HG02642 (cell line): ENCODE results near the gene SGPL1.
"Not testable (repeated sequence)": the region's sequence is repeated elsewhere in the genome, so short reads cannot be mapped to it uniquely, and the experiment has no call there.

ENCODE experiments used
- ATAC-seq: cut with Tn5 transposase; IDR thresholded peaks from one replicate; pipeline ENCODE4 v1.9.1; 2021; ENCODE audit warnings: mild to moderate bottlenecking; ENCODE audit not compliant: unreplicated experiment, poor library complexity

SGPL1 gene

GRCh38 chr10:70837660-70838059, 21.9 kb downstream of the SGPL1 start:
- no peak for ATAC-seq

GRCh38 chr10:70838270-70838805, 22.6 kb downstream of the SGPL1 start:
- no peak for ATAC-seq

- no peak for ATAC-seq
Observed at GRCh38 chr10:70840836-70841235, 25.1 kb downstream of the SGPL1 start.

GRCh38 chr10:70843333-70843732, 27.6 kb downstream of the SGPL1 start:
- no peak for ATAC-seq

- no peak for ATAC-seq
Observed at GRCh38 chr10:70843776-70844489, 28.2 kb downstream of the SGPL1 start.

- no peak for ATAC-seq
Observed at GRCh38 chr10:70845256-70845655, 29.5 kb downstream of the SGPL1 start.

- ATAC-seq = no peak
Observed at GRCh38 chr10:70845816-70846215, 30.1 kb downstream of the SGPL1 start.

GRCh38 chr10:70846795-70847194, 31.0 kb downstream of the SGPL1 start:
- ATAC-seq = no peak

GRCh38 chr10:70847659-70848360, 32.1 kb downstream of the SGPL1 start:
- ATAC-seq = no peak

- no peak for ATAC-seq
Observed at GRCh38 chr10:70849582-70850016, 33.9 kb downstream of the SGPL1 start.

GRCh38 chr10:70850097-70850496, 34.3 kb downstream of the SGPL1 start:
- no peak for ATAC-seq

GRCh38 chr10:70851597-70852475, 36.1 kb downstream of the SGPL1 start:
- ATAC-seq = no peak

- no peak for ATAC-seq
Observed at GRCh38 chr10:70853038-70853437, 37.3 kb downstream of the SGPL1 start.

- no peak for ATAC-seq
Observed at GRCh38 chr10:70853457-70853856, 37.7 kb downstream of the SGPL1 start.

GRCh38 chr10:70856454-70856853, 40.7 kb downstream of the SGPL1 start:
- no peak for ATAC-seq

- no peak for ATAC-seq
Observed at GRCh38 chr10:70858759-70859158, 43.0 kb downstream of the SGPL1 start.

- not testable (repeated sequence) for ATAC-seq
Observed at GRCh38 chr10:70861495-70862197, 45.9 kb downstream of the SGPL1 start.

- ATAC-seq = no peak
Observed at GRCh38 chr10:70863470-70864160, 47.9 kb downstream of the SGPL1 start.

- no peak for ATAC-seq
Observed at GRCh38 chr10:70864935-70865334, 49.2 kb downstream of the SGPL1 start.
